ENCODE measurements around the gene CCDC174.

DNA sequence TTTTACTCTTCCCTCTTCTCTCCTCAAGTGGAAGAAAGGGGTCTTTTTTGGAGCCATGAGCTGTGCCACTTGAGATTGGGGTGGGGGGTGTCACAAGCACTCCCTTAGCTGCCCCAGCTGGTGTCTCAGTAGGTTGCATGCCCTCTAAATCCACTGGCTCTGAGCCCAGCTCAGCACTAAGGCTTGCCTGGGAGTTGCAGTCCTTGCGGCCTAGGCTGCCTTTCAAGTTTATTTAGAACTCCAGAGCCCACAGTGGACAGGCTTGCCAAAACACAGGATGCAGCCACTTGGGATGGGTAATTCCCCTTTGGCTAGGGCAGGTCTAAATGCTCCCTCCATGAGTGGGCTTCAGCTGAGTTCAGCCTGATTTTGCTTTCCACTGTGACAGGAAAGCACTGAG lies 48.1 kb downstream of the CCDC174 start:
- TF ChIP-seq POLR2A (IDR thresholded peaks at IDR 0.05): no peak
- TF ChIP-seq, protein P1, sequence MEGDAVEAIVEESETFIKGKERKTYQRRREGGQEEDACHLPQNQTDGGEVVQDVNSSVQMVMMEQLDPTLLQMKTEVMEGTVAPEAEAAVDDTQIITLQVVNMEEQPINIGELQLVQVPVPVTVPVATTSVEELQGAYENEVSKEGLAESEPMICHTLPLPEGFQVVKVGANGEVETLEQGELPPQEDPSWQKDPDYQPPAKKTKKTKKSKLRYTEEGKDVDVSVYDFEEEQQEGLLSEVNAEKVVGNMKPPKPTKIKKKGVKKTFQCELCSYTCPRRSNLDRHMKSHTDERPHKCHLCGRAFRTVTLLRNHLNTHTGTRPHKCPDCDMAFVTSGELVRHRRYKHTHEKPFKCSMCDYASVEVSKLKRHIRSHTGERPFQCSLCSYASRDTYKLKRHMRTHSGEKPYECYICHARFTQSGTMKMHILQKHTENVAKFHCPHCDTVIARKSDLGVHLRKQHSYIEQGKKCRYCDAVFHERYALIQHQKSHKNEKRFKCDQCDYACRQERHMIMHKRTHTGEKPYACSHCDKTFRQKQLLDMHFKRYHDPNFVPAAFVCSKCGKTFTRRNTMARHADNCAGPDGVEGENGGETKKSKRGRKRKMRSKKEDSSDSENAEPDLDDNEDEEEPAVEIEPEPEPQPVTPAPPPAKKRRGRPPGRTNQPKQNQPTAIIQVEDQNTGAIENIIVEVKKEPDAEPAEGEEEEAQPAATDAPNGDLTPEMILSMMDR (IDR thresholded peaks at IDR 0.05): no peak

Measured in thyroid gland (tissue), 4 donors.